Mesodermal cell (in vitro differentiated cells): Measurements from ENCODE around the gene CAMK2B.
A peak's percentile ranks its signal among the peaks of the same experiment; 100 is the strongest.

Experiments
- H3K27ac ChIP-seq: 2 replicates; pipeline ENCODE4 v1.7.0; 2013; ENCODE audit warnings: mild to moderate bottlenecking, low read depth, low read length, moderate library complexity; ENCODE audit not compliant: severe bottlenecking
- H3K36me3 ChIP-seq: 2 replicates; pipeline ENCODE4 v1.7.1; 2013; ENCODE audit warnings: mild to moderate bottlenecking, low read length, moderate library complexity; ENCODE audit not compliant: control insufficient read depth, insufficient read depth
- H3K4me1 ChIP-seq: one replicate; pipeline ENCODE4 v1.7.1; 2013; ENCODE audit warnings: mild to moderate bottlenecking, low read length; ENCODE audit not compliant: insufficient read depth, control insufficient read depth, poor library complexity, severe bottlenecking
- H3K4me3 ChIP-seq: 2 replicates; pipeline ENCODE4 v1.7.0; 2013; ENCODE audit warnings: low read length, control low read depth, mild to moderate bottlenecking; ENCODE audit not compliant: insufficient read depth, poor library complexity, severe bottlenecking; ENCODE audit errors: extremely low read depth
- H3K9me3 ChIP-seq: 2 replicates; pipeline ENCODE4 v1.7.1; 2013; ENCODE audit warnings: mild to moderate bottlenecking, low read length, moderate library complexity; ENCODE audit not compliant: control insufficient read depth
- WGBS, 2 experiments: methylation state at CpG; one replicate each; pipeline ENCODE4 v1.1.5; 2013; ENCODE audit warnings: missing lambda C conversion rate in 2 of 2; ENCODE audit not compliant: insufficient coverage in 2 of 2; 5-methylcytosine and 5-hydroxymethylcytosine counted together

Gene CAMK2B

GRCh38 chr7:44220046-44220357 is 105.4 kb downstream of the CAMK2B start:
- Histone ChIP-seq H3K27ac (no peak overlapping the region), H3K9me3 (no peaks in the 10 kb centered on the region), H3K36me3 (no peaks in the 10 kb centered on the region), H3K4me1 (peaks cover 3% of the 10 kb centered on the region), H3K4me3 (no peak overlapping the region)
- WGBS, 2 experiments, result 90 to 91% methylated on average over 22 of the region's 26 CpGs

GRCh38 chr7:44219371-44220045 is 105.9 kb downstream of the CAMK2B start:
- Histone ChIP-seq H3K4me1 (peaks cover 3% of the 10 kb centered on the region), H3K36me3 (peaks cover 4% of the 10 kb centered on the region), H3K27ac (no peak overlapping the region), H3K9me3 (no peaks in the 10 kb centered on the region), H3K4me3 (no peak overlapping the region)
- 96 to 98% methylated on average over 8 to 13 of the region's 18 CpGs for WGBS, 2 experiments

- whole genome bisulfite sequencing, 2 experiments, result 68 to 77% methylated on average over 16 to 18 of the region's 26 CpGs
- Histone ChIP-seq H3K4me3 (no peak overlapping the region), H3K4me1 (peaks cover 3% of the 10 kb centered on the region), H3K36me3 (peaks cover 7% of the 10 kb centered on the region), H3K9me3 (no peaks in the 10 kb centered on the region), H3K27ac (no peak overlapping the region)
These were observed 106.8 kb downstream of the CAMK2B start for GRCh38 chr7:44218418-44219201.

GRCh38 chr7:44217852-44218402 is 107.5 kb downstream of the CAMK2B start:
- no peak overlapping the region for H3K27ac ChIP-seq
- peaks cover 3% of the 10 kb centered on the region for H3K4me1 ChIP-seq
- H3K4me3 ChIP-seq, result no peak overlapping the region
- no peaks in the 10 kb centered on the region for H3K9me3 ChIP-seq
- peaks cover 14% of the 10 kb centered on the region for H3K36me3 ChIP-seq
- WGBS, 2 experiments, result 73 to 93% methylated on average over 12 to 14 of the region's 17 CpGs

- WGBS, 2 experiments, result 81 to 95% methylated on average over 11 to 12 of the region's 19 CpGs
- Histone ChIP-seq H3K4me1 (peaks cover 3% of the 10 kb centered on the region), H3K9me3 (no peaks in the 10 kb centered on the region), H3K27ac (no peak overlapping the region), H3K36me3 (peaks cover 20% of the 10 kb centered on the region), H3K4me3 (no peak overlapping the region)
These were observed 108.1 kb downstream of the CAMK2B start for GRCh38 chr7:44217223-44217714.

GRCh38 chr7:44216521-44217222 is 108.7 kb downstream of the CAMK2B start:
- Histone ChIP-seq H3K9me3 (no peaks in the 10 kb centered on the region), H3K27ac (no peak overlapping the region), H3K36me3 (peaks cover 24% of the 10 kb centered on the region), H3K4me1 (peaks cover 3% of the 10 kb centered on the region), H3K4me3 (no peak overlapping the region)
- WGBS, 2 experiments, result 96 to 98% methylated on average over 11 of the region's 13 CpGs

GRCh38 chr7:44216019-44216418 is 109.4 kb downstream of the CAMK2B start:
- peaks cover 3% of the 10 kb centered on the region for H3K4me1 ChIP-seq
- H3K36me3 ChIP-seq, result peaks cover 30% of the 10 kb centered on the region
- no peak overlapping the region for H3K4me3 ChIP-seq
- no peak overlapping the region for H3K27ac ChIP-seq
- H3K9me3 ChIP-seq, result no peaks in the 10 kb centered on the region
- 89 to 93% methylated on average over 6 to 7 of the region's 8 CpGs for WGBS, 2 experiments

- H3K4me1 ChIP-seq, result peaks cover 3% of the 10 kb centered on the region
- no peaks in the 10 kb centered on the region for H3K9me3 ChIP-seq
- 95 to 100% methylated on average over 4 to 6 of the region's 7 CpGs for WGBS, 2 experiments
- H3K4me3 ChIP-seq, result no peak overlapping the region
- H3K27ac ChIP-seq, result no peak overlapping the region
- peaks cover 35% of the 10 kb centered on the region for H3K36me3 ChIP-seq
These were observed 109.9 kb downstream of the CAMK2B start for GRCh38 chr7:44215531-44215930.

- Histone ChIP-seq H3K4me3 (no peak overlapping the region), H3K4me1 (peaks cover 3% of the 10 kb centered on the region), H3K9me3 (no peaks in the 10 kb centered on the region), H3K36me3 (peaks cover 51% of the 10 kb centered on the region), H3K27ac (peak overlapping the region; percentile 2)
- WGBS, 2 experiments, result 17 to 81% methylated on average over 1 to 6 of the region's 9 CpGs
These were observed 111.5 kb downstream of the CAMK2B start for GRCh38 chr7:44213877-44214388.

GRCh38 chr7:44213206-44213876 is 112.1 kb downstream of the CAMK2B start:
- Histone ChIP-seq H3K4me3 (no peak overlapping the region), H3K36me3 (peaks cover 57% of the 10 kb centered on the region), H3K4me1 (no peaks in the 10 kb centered on the region), H3K9me3 (no peaks in the 10 kb centered on the region), H3K27ac (no peak overlapping the region)
- 83 to 95% methylated on average over 3 of the region's 3 CpGs for WGBS, 2 experiments
